ENCODE data around the gene OR2T33.
"Not testable (repeated sequence)": the region's sequence is repeated elsewhere in the genome, so short reads cannot be mapped to it uniquely, and the experiment has no call there.

GRCh38 chr1:248259309-248259708, 18.5 kb downstream of the OR2T33 start:
- TF ChIP-seq HDAC1 (IDR thresholded peaks at IDR 0.05); BHLHE40 (IDR thresholded peaks at IDR 0.05; ENCODE audit: low read length); NFYB (IDR thresholded peaks at IDR 0.05; ENCODE audit: extremely low read depth, insufficient read length); ATF7 (IDR thresholded peaks at IDR 0.05); CTCF (IDR thresholded peaks at IDR 0.05 in 2 of 3, conservative IDR thresholded peaks at IDR 0.05 in 1 of 3; ENCODE audit: insufficient read depth in 2 of 3, low read depth in 1 of 3, low read length in 3 of 3); CBX8 (IDR thresholded peaks at IDR 0.05; ENCODE audit: borderline replicate concordance, extremely low read depth, low read depth, low read length, poor library complexity, severe bottlenecking); FOXA1 (IDR thresholded peaks at IDR 0.05; ENCODE audit: borderline replicate concordance): not testable (repeated sequence)

All from K562 (cell line).